IMR-90 (cell line): Measurements from ENCODE around the gene AUH. TPM values are rescaled to one million over a fixed set of nuclear protein-coding genes. Genes with fewer than 3 reads are reported as not detected.

ENCODE experiments used
- ATAC-seq: fragments of 200-7000 bp; cut with Tn5 transposase; 2 replicates; pipeline ENCODE4 v1.9.1; 2020; ENCODE audit warnings: low read depth, mild to moderate bottlenecking, moderate library complexity
- BruUV-seq: library from RNA; stranded (reverse); fragments of 400-500 nt; replicated peaks from 2 replicates; lab custom pipeline; 2021; lab: Mats Ljungman, UMichigan
- CTCF ChIA-PET: fragments of 300-600 bp; formaldehyde crosslinking; extraction: SDS; loops from one replicate; lab custom pipeline; 2021; ENCODE audit warnings: antibody characterized with exemption; lab: Yijun Ruan, JAX
- POLR2A ChIA-PET: fragments of 300-600 bp; sonication (Branson Sonifier 250); formaldehyde crosslinking; loops from one replicate; lab custom pipeline; 2022; ENCODE audit warnings: antibody characterized with exemption; ENCODE audit not compliant: unreplicated experiment; lab: Charles Lee
- DNase-seq: peaks from one replicate; pipeline ENCODE4 v3.0.0; 2013
- H2AFZ ChIP-seq: replicated peaks from 2 replicates; pipeline ENCODE3; 2013; ENCODE audit warnings: low read length, mild to moderate bottlenecking; ENCODE audit not compliant: poor library complexity
- H2AK5ac ChIP-seq: 2 replicates; pipeline ENCODE4 v1.6.1; 2013; ENCODE audit warnings: low read depth, low read length, inconsistent platforms
- H2AK9ac ChIP-seq: replicated peaks from 2 replicates; pipeline ENCODE3; 2013; ENCODE audit warnings: mild to moderate bottlenecking, low read depth, low read length, moderate library complexity; ENCODE audit not compliant: poor library complexity
- H2BK120ac ChIP-seq: 2 replicates; pipeline ENCODE4 v1.6.1; 2013; ENCODE audit warnings: low read depth, low read length, inconsistent platforms
- H2BK15ac ChIP-seq: 3 replicates; pipeline ENCODE4 v1.6.1; 2013; ENCODE audit warnings: low read depth, low read length, inconsistent platforms
- H2BK20ac ChIP-seq: 2 replicates; pipeline ENCODE4 v1.6.1; 2013; ENCODE audit warnings: low read depth, mild to moderate bottlenecking, inconsistent platforms, low read length, moderate library complexity
- H2BK5ac ChIP-seq: 2 replicates; pipeline ENCODE4 v1.6.1; 2013; ENCODE audit warnings: mild to moderate bottlenecking, low read depth, low read length, inconsistent platforms; ENCODE audit not compliant: poor library complexity, severe bottlenecking
- H3K14ac ChIP-seq: replicated peaks from 2 replicates; pipeline ENCODE4 v1.6.1; 2013; ENCODE audit warnings: low read depth, low read length, inconsistent platforms
- H3K18ac ChIP-seq: 2 replicates; pipeline ENCODE4 v1.6.1; 2013; ENCODE audit warnings: low read depth, low read length, control low read depth
- H3K23ac ChIP-seq: 2 replicates; pipeline ENCODE4 v1.6.1; 2013; ENCODE audit warnings: low read depth, low read length, inconsistent platforms
- H3K27ac ChIP-seq: 2 replicates; pipeline ENCODE4 v1.5.1; 2013; ENCODE audit warnings: mild to moderate bottlenecking, control low read depth, low read length; ENCODE audit not compliant: insufficient read depth
- H3K27me3 ChIP-seq: 2 replicates; pipeline ENCODE4 v1.6.1; 2013; ENCODE audit warnings: low read length; ENCODE audit not compliant: control insufficient read depth, insufficient read depth
- H3K36me3 ChIP-seq: 2 replicates; pipeline ENCODE4 v1.6.1; 2013; ENCODE audit warnings: low read length, mixed read lengths; ENCODE audit not compliant: control insufficient read depth, insufficient read depth
- H3K4ac ChIP-seq: 2 replicates; pipeline ENCODE4 v1.6.1; 2013; ENCODE audit warnings: low read depth, low read length, inconsistent platforms
- H3K4me1 ChIP-seq: 2 replicates; pipeline ENCODE4 v1.6.1; 2013; ENCODE audit warnings: low read length, mixed read lengths; ENCODE audit not compliant: control insufficient read depth, insufficient read depth
- H3K4me2 ChIP-seq: 2 replicates; pipeline ENCODE4 v1.6.1; 2013; ENCODE audit warnings: low read depth, mild to moderate bottlenecking, control low read depth, low read length, moderate library complexity
- H3K4me3 ChIP-seq: 2 replicates; pipeline ENCODE4 v1.5.1; 2013; ENCODE audit warnings: low read depth, mild to moderate bottlenecking, control low read depth, low read length, moderate library complexity; ENCODE audit not compliant: insufficient read depth
- H3K56ac ChIP-seq: 2 replicates; pipeline ENCODE4 v1.6.1; 2013; ENCODE audit warnings: low read length, inconsistent platforms; ENCODE audit not compliant: insufficient read depth; ENCODE audit errors: extremely low read depth
- H3K79me1 ChIP-seq, 2 experiments: 2 replicates each; pipeline ENCODE4 v1.6.1; 2013; ENCODE audit warnings: low read length in 2 of 2, inconsistent platforms in 1 of 2, low read depth in 1 of 2
- H3K9ac ChIP-seq: 2 replicates; pipeline ENCODE4 v1.6.1; 2013; ENCODE audit warnings: low read depth, low read length, control low read depth
- H3K9me1 ChIP-seq: 2 replicates; pipeline ENCODE4 v1.6.1; 2013; ENCODE audit warnings: low read length, inconsistent platforms; ENCODE audit not compliant: insufficient read depth
- H3K9me3 ChIP-seq: 2 replicates; pipeline ENCODE4 v1.6.1; 2013; ENCODE audit warnings: low read length; ENCODE audit not compliant: control insufficient read depth, insufficient read depth
- H4K20me1 ChIP-seq: 2 replicates; pipeline ENCODE4 v1.6.1; 2013; ENCODE audit warnings: low read length, inconsistent platforms; ENCODE audit not compliant: insufficient read depth
- H4K5ac ChIP-seq: 2 replicates; pipeline ENCODE4 v1.6.1; 2013; ENCODE audit warnings: mild to moderate bottlenecking, low read depth, low read length, control low read depth
- H4K8ac ChIP-seq, 2 experiments: 2 replicates each; pipeline ENCODE4 v1.6.1; 2013; ENCODE audit warnings: low read depth in 2 of 2, low read length in 2 of 2, control low read depth in 1 of 2, inconsistent platforms in 1 of 2
- H4K91ac ChIP-seq: 2 replicates; pipeline ENCODE4 v1.6.1; 2013; ENCODE audit warnings: low read depth, low read length, inconsistent platforms; ENCODE audit not compliant: insufficient read depth
- BHLHE40 ChIP-seq: fragments of 150-350 bp; IDR thresholded peaks from 2 replicates; pipeline ENCODE4 v1.6.1; 2016; ENCODE audit warnings: mild to moderate bottlenecking, low read depth, low read length
- CEBPB ChIP-seq: IDR thresholded peaks from 2 replicates; pipeline ENCODE4 v1.6.1; 2012; ENCODE audit warnings: low read depth, low read length, improper control_type of control experiment
- CHD1 ChIP-seq: IDR thresholded peaks from 2 replicates; pipeline ENCODE4 v1.6.1; 2012; ENCODE audit warnings: low read depth, low read length, improper control_type of control experiment
- CTCF ChIP-seq: conservative IDR thresholded peaks from 2 replicates; pipeline ENCODE4 v1.5.1; 2012; ENCODE audit warnings: mild to moderate bottlenecking, low read depth, low read length, improper control_type of control experiment
- ELK1 ChIP-seq: fragments of 150-350 bp; IDR thresholded peaks from 2 replicates; pipeline ENCODE4 v1.6.1; 2016; ENCODE audit warnings: low read depth, mild to moderate bottlenecking, low read length, moderate library complexity, borderline replicate concordance
- FOS ChIP-seq: fragments of 150-350 bp; IDR thresholded peaks from 2 replicates; pipeline ENCODE4 v1.6.1; 2016; ENCODE audit warnings: low read depth, low read length
- MAFK ChIP-seq: IDR thresholded peaks from 2 replicates; pipeline ENCODE4 v1.6.1; 2012; ENCODE audit warnings: low read depth, low read length, improper control_type of control experiment
- MAZ ChIP-seq: IDR thresholded peaks from 2 replicates; pipeline ENCODE4 v1.6.1; 2012; ENCODE audit warnings: low read depth, mild to moderate bottlenecking, low read length, improper control_type of control experiment, moderate library complexity, borderline replicate concordance
- MXI1 ChIP-seq: IDR thresholded peaks from 2 replicates; pipeline ENCODE4 v1.6.1; 2012; ENCODE audit warnings: low read depth, mild to moderate bottlenecking, low read length, moderate library complexity, borderline replicate concordance
- NFE2L2 ChIP-seq: fragments of 150-350 bp; IDR thresholded peaks from 2 replicates; pipeline ENCODE4 v1.6.1; 2016; ENCODE audit warnings: low read depth, mild to moderate bottlenecking, low read length
- POLR2A ChIP-seq: IDR thresholded peaks from 2 replicates; pipeline ENCODE4 v1.6.1; 2012; ENCODE audit warnings: mild to moderate bottlenecking, low read depth, low read length
- RAD21 ChIP-seq: IDR thresholded peaks from 2 replicates; pipeline ENCODE4 v1.6.1; 2012; ENCODE audit warnings: low read length, improper control_type of control experiment
- RCOR1 ChIP-seq: IDR thresholded peaks from 2 replicates; pipeline ENCODE4 v1.6.1; 2012; ENCODE audit warnings: mild to moderate bottlenecking, low read length, improper control_type of control experiment; ENCODE audit not compliant: insufficient replicate concordance
- RFX5 ChIP-seq: IDR thresholded peaks from 2 replicates; pipeline ENCODE4 v1.8.0; 2012; ENCODE audit warnings: low read depth, mild to moderate bottlenecking, low read length, moderate library complexity
- WGBS, 2 experiments: methylation state at CpG; one replicate each; pipeline versions ENCODE4 v1.1.5 to v1.1.7; 2013; ENCODE audit warnings: missing lambda C conversion rate in 2 of 2; ENCODE audit not compliant: insufficient read length in 1 of 2; ENCODE audit errors: extremely low coverage in 2 of 2; 5-methylcytosine and 5-hydroxymethylcytosine counted together
- dilution Hi-C: fragments of 300-500 bp; cut with HindIII; formaldehyde crosslinking; loops from one replicate; pipeline ENCODE4 v1.14.3; 2018; ENCODE audit warnings: low sequenced_read_pairs; ENCODE audit not compliant: unreplicated experiment
- in situ Hi-C: fragments of 300-500 bp; cut with MboI; formaldehyde crosslinking; loops from 3 replicates; pipeline ENCODE4 v1.14.3; 2019; ENCODE audit warnings: low sequenced_read_pairs, inconsistent platforms, mixed read lengths
- intact Hi-C: fragments of 100-400 bp; cut with micrococcal nuclease; formaldehyde crosslinking; loops from 2 replicates; pipeline ENCODE4 v1.10.0; 2022
- polyA plus RNA-seq, 3 experiments: library from polyadenylated mRNA; depleted of rRNA; stranded (reverse); fragments of >200 nt; gene quantifications; 2 replicates each; pipeline ENCODE4 v1.2.3, GENCODE V29; 2012; ENCODE audit warnings: low replicate concordance in 1 of 3
- total RNA-seq: library from RNA; depleted of rRNA; stranded (reverse); fragments of >200 nt; gene quantifications from 2 replicates; pipeline ENCODE4 v1.2.3, GENCODE V29; 2012
- TF ChIP-seq, protein P1 (sequence below): fragments of 150-350 bp; IDR thresholded peaks from 2 replicates; pipeline ENCODE4 v1.6.1; 2017; ENCODE audit warnings: mild to moderate bottlenecking, antibody characterized with exemption, low read length, low read depth

Gene AUH
- total and polyA plus RNA-seq, 2 of the 4 experiments (the other 2 are of a cell fraction) = 5.9 to 8.1 TPM

- dilution Hi-C loops = no loop called here
- POLR2A ChIA-PET = interaction anchor here (0.5 kb wide), 1 partner anchor 205 kb away, joined by 3 read pairs; no protein-coding TSS in a partner anchor
- Histone ChIP-seq H3K4me1 (peaks cover 6% of the 10 kb centered on the region; the same call in 1 of the 2 replicates), H4K20me1 (no peaks in the 10 kb centered on the region), H3K4me2 (peak overlapping the region; percentile 67; the same call in 1 of the 2 replicates), H3K9me3 (no peaks in the 10 kb centered on the region), H2BK20ac (peak overlapping the region; percentile 75; the same call in 1 of the 2 replicates), H3K4ac (peak overlapping the region; percentile 83), H2AK9ac (no peak overlapping the region), H2AK5ac (peak overlapping the region; percentile 96; the same call in 1 of the 2 replicates), H3K27ac (no peak overlapping the region), H2BK5ac (peak overlapping the region; percentile 75), H3K27me3 (no peaks in the 10 kb centered on the region), H3K18ac (peak overlapping the region; percentile 63; the same call in 1 of the 2 replicates), H4K5ac (peak overlapping the region; percentile 54; the same call in 1 of the 2 replicates), H2BK15ac (peak overlapping the region; percentile 84; the same call in 2 of the 3 replicates), H3K14ac (0 out of 2 replicates have a peak overlapping the region, but pooled peaks have one; percentile 40), H3K9ac (no peak overlapping the region), H3K79me1 (peaks cover 0 to 7% of the 10 kb centered on the region in 2 experiments; a peak in 1 of 4 replicates), H4K8ac (peak overlapping the region in 1 of 2 experiments; percentile 46; a peak in 1 of 4 replicates), H2BK120ac (peak overlapping the region; percentile 77; the same call in 1 of the 2 replicates), H3K23ac (0 out of 2 replicates have a peak overlapping the region, but pooled peaks have one; percentile 29), H3K4me3 (no peak overlapping the region), H3K9me1 (peaks cover 15% of the 10 kb centered on the region), H3K36me3 (peaks cover 9% of the 10 kb centered on the region), H3K56ac (no peak overlapping the region), H2AFZ (no peak overlapping the region), H4K91ac (0 out of 2 replicates have a peak overlapping the region, but pooled peaks have one; percentile 55)
- intact Hi-C loops = no loop called here
- BruUV-seq = no TSS peak
- CTCF ChIA-PET = interaction anchor here (0.8 to 1.0 kb wide), 2 partner anchors 126 to 184 kb away, joined by 3 to 5 read pairs; no protein-coding TSS in a partner anchor
- DNase-seq (peak; percentile 92), ATAC-seq (peak; percentile 91)
- in situ Hi-C loops = no loop called here
- no CpG with 5 or more reads among the region's 6 CpGs for WGBS, 2 experiments
- TF ChIP-seq MAFK (no peak), RAD21 (0 out of 2 replicates have a peak, but pooled peaks have one; percentile 2), ELK1 (no peak), CHD1 (no peak), FOS (peak; percentile 77), BHLHE40 (no peak), RFX5 (no peak), CTCF (no peak), MXI1 (0 out of 2 replicates have a peak, but pooled peaks have one; percentile 52), CEBPB (no peak), POLR2A (no peak), RCOR1 (no peak), MAZ (0 out of 2 replicates have a peak, but pooled peaks have one; percentile 9), NFE2L2 (peak; percentile 63; the same call in 1 of the 2 replicates)
- TF ChIP-seq, protein P1, sequence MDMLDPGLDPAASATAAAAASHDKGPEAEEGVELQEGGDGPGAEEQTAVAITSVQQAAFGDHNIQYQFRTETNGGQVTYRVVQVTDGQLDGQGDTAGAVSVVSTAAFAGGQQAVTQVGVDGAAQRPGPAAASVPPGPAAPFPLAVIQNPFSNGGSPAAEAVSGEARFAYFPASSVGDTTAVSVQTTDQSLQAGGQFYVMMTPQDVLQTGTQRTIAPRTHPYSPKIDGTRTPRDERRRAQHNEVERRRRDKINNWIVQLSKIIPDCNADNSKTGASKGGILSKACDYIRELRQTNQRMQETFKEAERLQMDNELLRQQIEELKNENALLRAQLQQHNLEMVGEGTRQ = no peak
Measured at GRCh38 chr9:91221332-91221731, 140.4 kb downstream of the AUH start.
